VCaP (cell line): ENCODE results near the gene THBS3.

Experiments used
- H3K27ac ChIP-seq: fragments of 450-650 bp; 2 replicates; pipeline ENCODE4 v1.5.1; 2017
- TF ChIP-seq, protein P1 (sequence below): fragments of 450-650 bp; conservative IDR thresholded peaks from 2 replicates; pipeline ENCODE4 v1.5.1; 2017; ENCODE audit warnings: mild to moderate bottlenecking, moderate library complexity

THBS3 gene

DNA sequence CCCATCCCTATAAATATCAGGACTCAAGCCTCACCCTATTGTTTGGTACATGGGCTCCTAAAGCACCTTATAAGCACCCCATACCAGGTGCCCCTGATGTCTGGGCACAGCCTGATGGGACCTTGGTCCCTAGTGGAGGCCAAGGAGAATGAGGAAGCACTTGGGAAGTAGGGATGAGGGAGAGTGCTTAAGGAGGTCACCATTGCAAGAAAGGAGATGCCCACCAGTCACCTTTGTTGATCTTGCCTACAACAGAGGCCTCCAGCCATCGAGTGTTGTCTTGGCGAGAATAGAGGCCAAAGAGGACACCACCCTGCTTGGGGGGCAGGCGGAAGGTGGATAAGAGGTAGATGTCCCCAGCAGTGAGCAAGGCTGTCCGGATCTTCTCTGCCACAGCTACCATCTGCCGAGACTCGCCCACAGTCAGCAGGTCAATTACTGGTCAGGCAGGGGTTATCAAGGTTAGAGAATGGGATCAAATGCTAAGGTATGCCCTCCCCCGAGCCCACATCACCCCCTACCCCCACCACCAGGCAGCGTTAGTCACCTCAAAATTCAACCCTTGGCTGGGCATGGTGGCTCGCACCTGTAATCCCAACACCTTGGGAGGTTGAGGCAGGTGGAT lies 1.6 kb downstream of the THBS3 start:
- TF ChIP-seq, protein P1, sequence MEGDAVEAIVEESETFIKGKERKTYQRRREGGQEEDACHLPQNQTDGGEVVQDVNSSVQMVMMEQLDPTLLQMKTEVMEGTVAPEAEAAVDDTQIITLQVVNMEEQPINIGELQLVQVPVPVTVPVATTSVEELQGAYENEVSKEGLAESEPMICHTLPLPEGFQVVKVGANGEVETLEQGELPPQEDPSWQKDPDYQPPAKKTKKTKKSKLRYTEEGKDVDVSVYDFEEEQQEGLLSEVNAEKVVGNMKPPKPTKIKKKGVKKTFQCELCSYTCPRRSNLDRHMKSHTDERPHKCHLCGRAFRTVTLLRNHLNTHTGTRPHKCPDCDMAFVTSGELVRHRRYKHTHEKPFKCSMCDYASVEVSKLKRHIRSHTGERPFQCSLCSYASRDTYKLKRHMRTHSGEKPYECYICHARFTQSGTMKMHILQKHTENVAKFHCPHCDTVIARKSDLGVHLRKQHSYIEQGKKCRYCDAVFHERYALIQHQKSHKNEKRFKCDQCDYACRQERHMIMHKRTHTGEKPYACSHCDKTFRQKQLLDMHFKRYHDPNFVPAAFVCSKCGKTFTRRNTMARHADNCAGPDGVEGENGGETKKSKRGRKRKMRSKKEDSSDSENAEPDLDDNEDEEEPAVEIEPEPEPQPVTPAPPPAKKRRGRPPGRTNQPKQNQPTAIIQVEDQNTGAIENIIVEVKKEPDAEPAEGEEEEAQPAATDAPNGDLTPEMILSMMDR = no peak
- no peak overlapping the region for H3K27ac ChIP-seq

DNA sequence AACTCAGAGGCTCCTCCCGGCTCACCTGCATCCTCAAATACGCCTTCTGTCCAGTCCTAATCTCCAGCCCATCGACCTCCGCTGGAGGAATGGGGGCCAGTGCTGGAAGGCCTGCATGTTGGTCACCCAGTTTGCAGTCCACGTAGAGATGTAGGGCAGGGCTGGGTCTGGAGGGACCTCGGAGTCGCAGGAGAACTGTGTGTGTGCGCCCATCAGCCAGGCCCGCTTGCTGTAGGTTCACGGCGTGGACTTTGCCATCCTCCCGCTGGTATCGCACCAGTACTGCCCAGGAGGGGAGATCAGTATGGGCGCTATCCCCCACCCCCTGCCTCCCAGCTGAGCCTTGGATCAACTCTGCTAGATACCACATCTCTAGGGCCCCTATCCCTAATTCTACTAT lies 2.7 kb downstream of the THBS3 start:
- TF ChIP-seq, protein P1 = no peak
- H3K27ac ChIP-seq = no peak overlapping the region

DNA sequence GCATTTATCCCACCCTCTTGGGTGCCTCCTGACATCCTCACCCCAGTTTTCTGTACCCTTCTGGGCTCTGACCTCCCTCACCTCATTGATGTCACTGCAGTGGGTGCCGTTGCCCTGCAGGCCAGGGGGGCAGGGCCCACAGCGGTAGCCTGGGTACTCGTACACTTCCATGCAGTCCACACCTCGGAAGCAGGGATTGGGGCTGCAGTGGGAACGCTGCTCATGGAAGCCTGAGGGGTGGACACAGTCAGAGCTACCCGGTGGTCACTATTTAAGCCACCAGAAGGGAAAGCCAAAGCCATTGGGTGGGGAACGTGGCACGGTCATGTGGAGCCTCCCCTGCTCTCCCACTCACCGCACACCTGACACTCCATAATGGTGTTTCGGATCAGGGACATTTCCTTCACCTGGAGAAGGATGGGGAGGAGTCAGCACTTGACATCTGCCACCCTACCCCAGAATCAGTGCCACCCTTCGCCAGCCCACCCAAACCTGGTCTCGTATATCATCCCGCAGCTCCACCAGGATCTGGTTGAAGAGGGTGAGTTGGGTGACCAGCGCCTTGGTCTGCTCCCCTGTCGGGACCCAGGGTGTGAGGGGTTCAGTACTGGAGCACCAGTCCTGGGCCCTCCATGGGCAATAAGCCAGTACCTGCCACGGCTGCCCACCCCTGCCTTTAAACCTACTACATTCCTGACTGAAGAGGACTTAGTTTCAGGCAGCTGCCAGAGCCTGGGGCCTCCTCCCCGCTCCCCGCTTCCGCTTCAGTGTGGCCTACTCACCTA lies 4.8 kb downstream of the THBS3 start:
- TF ChIP-seq, protein P1 = no peak

GRCh38 chr1:155202198-155202597 lies 5.5 kb downstream of the THBS3 start:
- H3K27ac ChIP-seq = no peak overlapping the region
- TF ChIP-seq, protein P1 = no peak

More for the DNA sequence above, 4.8 kb downstream of the THBS3 start:
- H3K27ac ChIP-seq = no peak overlapping the region

- TF ChIP-seq, protein P1 = no peak
- H3K27ac ChIP-seq = no peak overlapping the region
Measured at GRCh38 chr1:155200920-155201319, 6.8 kb downstream of the THBS3 start.

GRCh38 chr1:155199792-155200191 lies 7.9 kb downstream of the THBS3 start:
- no peak overlapping the region for H3K27ac ChIP-seq
- TF ChIP-seq, protein P1 = no peak

GRCh38 chr1:155198547-155198906 lies 9.2 kb downstream of the THBS3 start:
- H3K27ac ChIP-seq = no peak overlapping the region
- TF ChIP-seq, protein P1 = no peak
